Endothelial cell of umbilical vein (primary cell): ENCODE measurements around the gene DIDO1. TPM values are rescaled to one million over a fixed set of nuclear protein-coding genes. Genes with fewer than 3 reads are reported as not detected.

Source experiments
- BruUV-seq: library from RNA; stranded (reverse); fragments of 400-500 nt; replicated peaks from 2 replicates; lab custom pipeline; 2021; lab: Mats Ljungman, UMichigan
- CTCF ChIA-PET: fragments of 300-600, 350-600 bp; sonication (Branson Sonifier 250); formaldehyde crosslinking; loops from one replicate; lab custom pipeline; 2021; ENCODE audit warnings: antibody characterized with exemption, inconsistent platforms; lab: Charles Lee
- POLR2A ChIA-PET: fragments of 300-600, 350-600 bp; sonication (Branson Sonifier 250); formaldehyde crosslinking; loops from one replicate; lab custom pipeline; 2021; ENCODE audit warnings: antibody characterized with exemption, inconsistent platforms; lab: Charles Lee
- DNase-seq: peaks from one replicate; pipeline ENCODE4 v3.0.0-alpha.2; 2011; ENCODE audit warnings: low read depth, low spot score
- FAIRE-seq: peaks from 2 replicates; lab custom pipeline; 2011; peaks lifted over from hg19 to GRCh38; lab: Jason Lieb, UNC
- H2AFZ ChIP-seq: 2 replicates; pipeline ENCODE4 v1.6.0; 2012; ENCODE audit warnings: low read depth, low read length, control low read depth, inconsistent platforms
- H3K27ac ChIP-seq: 2 replicates; pipeline ENCODE4 v1.5.1; 2011; ENCODE audit warnings: low read depth, mild to moderate bottlenecking, control low read depth, low read length, moderate library complexity; ENCODE audit not compliant: insufficient read depth
- H3K27me3 ChIP-seq, 2 experiments: 2 replicates each; pipeline versions ENCODE4 v1.6.0 to v1.6.1; 2011; ENCODE audit warnings: low read length in 2 of 2, mixed read lengths in 1 of 2; ENCODE audit not compliant: control insufficient read depth in 2 of 2, insufficient read depth in 2 of 2
- H3K36me3 ChIP-seq, 2 experiments: 2 replicates in 1 of 2; 3 replicates in 1 of 2; pipeline ENCODE4 v1.5.1; 2011; ENCODE audit warnings: low read length in 2 of 2, mild to moderate bottlenecking in 1 of 2, moderate library complexity in 1 of 2; ENCODE audit not compliant: control insufficient read depth in 2 of 2, insufficient read depth in 2 of 2; ENCODE audit errors: extremely low read depth in 1 of 2
- H3K4me1 ChIP-seq: 3 replicates; pipeline ENCODE4 v1.5.1; 2011; ENCODE audit warnings: mild to moderate bottlenecking, low read length; ENCODE audit not compliant: control insufficient read depth, insufficient read depth; ENCODE audit errors: extremely low read depth
- H3K4me2 ChIP-seq: 2 replicates; pipeline ENCODE4 v1.6.1; 2011; ENCODE audit warnings: low read length, control low read depth, mixed read lengths; ENCODE audit not compliant: insufficient read depth
- H3K4me3 ChIP-seq, 3 experiments: fragments of 200-600 bp in 1 of 3; sonication (generic), shearing (Covaris generic) in 1 of 3; replicated peaks in 1 of 3; 2 replicates each; pipeline ENCODE4 v1.5.1; 2011 to 2016; ENCODE audit warnings: control low read depth in 3 of 3, low read length in 3 of 3, mild to moderate bottlenecking in 2 of 3, inconsistent platforms in 1 of 3, low read depth in 1 of 3, moderate library complexity in 1 of 3; ENCODE audit not compliant: insufficient read depth in 1 of 3
- H3K79me2 ChIP-seq: 2 replicates; pipeline ENCODE4 v1.6.0; 2012; ENCODE audit warnings: low read length, inconsistent platforms; ENCODE audit not compliant: control insufficient read depth, insufficient read depth
- H3K9ac ChIP-seq: replicated peaks from 2 replicates; pipeline ENCODE3; 2011; ENCODE audit warnings: low read length, control low read depth; ENCODE audit not compliant: insufficient read depth; ENCODE audit errors: extremely low read depth
- H3K9me1 ChIP-seq: replicated peaks from 3 replicates; pipeline ENCODE4 v1.6.0; 2011; ENCODE audit warnings: mild to moderate bottlenecking, low read length; ENCODE audit not compliant: control insufficient read depth, insufficient read depth; ENCODE audit errors: extremely low read depth
- H3K9me3 ChIP-seq: replicated peaks from 2 replicates; pipeline ENCODE4 v1.5.1; 2012; ENCODE audit warnings: low read length, inconsistent platforms; ENCODE audit not compliant: control insufficient read depth, insufficient read depth
- H4K20me1 ChIP-seq: replicated peaks from 2 replicates; pipeline ENCODE3; 2011; ENCODE audit warnings: mild to moderate bottlenecking, low read length; ENCODE audit not compliant: control insufficient read depth, insufficient read depth; ENCODE audit errors: extremely low read depth
- CTCF ChIP-seq, 2 donors: IDR thresholded peaks; 1 replicate in 1 of 2; 2 replicates in 1 of 2; pipeline ENCODE4 v1.5.1; 2011; ENCODE audit warnings: low read length in 2 of 2, mild to moderate bottlenecking in 2 of 2, moderate library complexity in 2 of 2, control low read depth in 1 of 2, inconsistent platforms in 1 of 2, low read depth in 1 of 2; ENCODE audit not compliant: insufficient read depth in 1 of 2; ENCODE audit errors: extremely low read depth in 1 of 2
- EZH2 ChIP-seq: IDR thresholded peaks from 2 replicates; pipeline ENCODE4 v1.6.1; 2012; ENCODE audit warnings: borderline replicate concordance, low read depth, mild to moderate bottlenecking, moderate library complexity, low read length, inconsistent platforms; ENCODE audit not compliant: severe bottlenecking
- FOS ChIP-seq: IDR thresholded peaks from 2 replicates; pipeline ENCODE4 v1.6.1; 2011; ENCODE audit warnings: mild to moderate bottlenecking, low read length, moderate library complexity, borderline replicate concordance; ENCODE audit not compliant: insufficient read depth
- GATA2 ChIP-seq: IDR thresholded peaks from 2 replicates; pipeline ENCODE4 v1.7.0; 2011; ENCODE audit warnings: low read depth, mild to moderate bottlenecking, moderate library complexity, mixed read lengths, low read length; ENCODE audit not compliant: insufficient read length, insufficient read depth
- JUN ChIP-seq: IDR thresholded peaks from 2 replicates; pipeline ENCODE4 v1.6.1; 2011; ENCODE audit warnings: borderline replicate concordance, low read depth; ENCODE audit not compliant: insufficient read length, insufficient read depth
- MYC ChIP-seq: IDR thresholded peaks from one replicate; pipeline ENCODE4 v1.6.1; 2011; ENCODE audit warnings: mild to moderate bottlenecking, low read depth, low read length
- POLR2A ChIP-seq: IDR thresholded peaks from 2 replicates; pipeline ENCODE4 v1.6.1; 2012; ENCODE audit warnings: low read depth, mild to moderate bottlenecking, control low read depth, low read length
- POLR2AphosphoS5 ChIP-seq: IDR thresholded peaks from 2 replicates; pipeline ENCODE4 v1.6.1; 2012; ENCODE audit warnings: low read depth, mild to moderate bottlenecking, control low read depth, low read length, moderate library complexity; ENCODE audit not compliant: insufficient read depth
- dilution Hi-C: fragments of 300-500 bp; cut with MboI; formaldehyde crosslinking; loops from one replicate; pipeline ENCODE4 v1.15.0; 2019; ENCODE audit warnings: low sequenced_read_pairs; ENCODE audit not compliant: extremely low pct_ligation_motif_present
- intact Hi-C: fragments of 100-400 bp; cut with micrococcal nuclease; formaldehyde crosslinking; loops from one replicate; pipeline ENCODE4 v1.10.0; 2022
- polyA plus RNA-seq, 4 experiments: library from polyadenylated mRNA; depleted of rRNA in 3 of 4; stranded (reverse) in 3 of 4; unstranded in 1 of 4; fragments of >200 nt; gene quantifications; 2 replicates each; pipeline versions ENCODE4 v1.2.1 to v1.2.3, GENCODE V29; 2011 to 2012; ENCODE audit warnings: missing spikeins in 1 of 4
- total RNA-seq: library from RNA; stranded (reverse); gene quantifications from 2 replicates; pipeline ENCODE4 v1.2.3, GENCODE V29; 2021
- TF ChIP-seq, protein P1 (sequence below): IDR thresholded peaks from 2 replicates; pipeline ENCODE4 v1.6.1; 2011; ENCODE audit not compliant: insufficient read depth, insufficient read length

The DIDO1 gene
- total and polyA plus RNA-seq, 2 donors (not counting 3 experiments of a cell fraction or from before 2014, with no cell fraction given), result 22.1 to 51.2 TPM

- Histone ChIP-seq H3K9ac (no peak overlapping the region), H4K20me1 (no peaks in the 10 kb centered on the region), H3K4me3 (no peak overlapping the region), H3K4me1 (no peaks in the 10 kb centered on the region), H3K4me2 (no peak overlapping the region), H3K27ac (no peak overlapping the region), H3K9me3 (no peaks in the 10 kb centered on the region), H3K9me1 (no peaks in the 10 kb centered on the region), H3K79me2 (no peaks in the 10 kb centered on the region), H3K36me3 (peaks cover 8 to 39% of the 10 kb centered on the region in 2 experiments), H2AFZ (no peak overlapping the region), H3K27me3 (no peaks in the 10 kb centered on the region)
- POLR2A ChIA-PET, result no interaction called here
- DNase-seq (no peak), FAIRE-seq (no peak)
- intact Hi-C loops, result no loop called here
- CTCF ChIA-PET, result interaction anchor here (4.7 kb wide), 1 partner anchor 9 kb away, joined by 30 read pairs; no protein-coding TSS in a partner anchor
- BruUV-seq, result no TSS peak
- dilution Hi-C loops, result no loop called here
- TF ChIP-seq POLR2AphosphoS5, result no peak
- no peak for TF ChIP-seq POLR2A
- TF ChIP-seq, protein P1, sequence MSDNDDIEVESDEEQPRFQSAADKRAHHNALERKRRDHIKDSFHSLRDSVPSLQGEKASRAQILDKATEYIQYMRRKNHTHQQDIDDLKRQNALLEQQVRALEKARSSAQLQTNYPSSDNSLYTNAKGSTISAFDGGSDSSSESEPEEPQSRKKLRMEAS, result no peak
- TF ChIP-seq MYC, result no peak
- no peak for TF ChIP-seq FOS
- no peak for TF ChIP-seq EZH2
- TF ChIP-seq JUN, result no peak
- TF ChIP-seq CTCF (IDR thresholded peaks at IDR 0.05; ENCODE audit: extremely low read depth in 1 of 2, insufficient read depth in 1 of 2, low read depth in 1 of 2, low read length in 2 of 2), result no peak
- TF ChIP-seq GATA2, result no peak
These were observed 41.7 kb downstream of the DIDO1 start for GRCh38 chr20:62884556-62884955.
